CD4-positive, alpha-beta T cell treated with Interferon gamma for 1 hour (primary cell): ENCODE data around the gene BCAS3.

Experiments
- DNase-seq: peaks from one replicate; pipeline ENCODE4 v3.0.0-alpha.2; 2020

Gene BCAS3

GRCh38 chr17:61309362-61310256 is 632.0 kb downstream of the BCAS3 start:
- no peak for DNase-seq

GRCh38 chr17:61310590-61310989 is 632.9 kb downstream of the BCAS3 start:
- no peak for DNase-seq

GRCh38 chr17:61312406-61313295 is 635.0 kb downstream of the BCAS3 start:
- no peak for DNase-seq

- no peak for DNase-seq
Measured at GRCh38 chr17:61313461-61314326, 636.0 kb downstream of the BCAS3 start.

- DNase-seq = no peak
Measured at GRCh38 chr17:61314368-61315078, 636.9 kb downstream of the BCAS3 start.

GRCh38 chr17:61316633-61317032 is 639.0 kb downstream of the BCAS3 start:
- DNase-seq = no peak

- no peak for DNase-seq
Measured at GRCh38 chr17:61317779-61318178, 640.1 kb downstream of the BCAS3 start.

- no peak for DNase-seq
Measured at GRCh38 chr17:61318684-61319098, 641.0 kb downstream of the BCAS3 start.

- DNase-seq = no peak
Measured at GRCh38 chr17:61321344-61321743, 643.7 kb downstream of the BCAS3 start.

- no peak for DNase-seq
Measured at GRCh38 chr17:61322325-61323002, 644.8 kb downstream of the BCAS3 start.

- no peak for DNase-seq
Measured at GRCh38 chr17:61323003-61323908, 645.6 kb downstream of the BCAS3 start.

GRCh38 chr17:61323909-61324868 is 646.5 kb downstream of the BCAS3 start:
- no peak for DNase-seq

- no peak for DNase-seq
Measured at GRCh38 chr17:61324950-61325349, 647.3 kb downstream of the BCAS3 start.

- no peak for DNase-seq
Measured at GRCh38 chr17:61325382-61326073, 647.9 kb downstream of the BCAS3 start.

GRCh38 chr17:61326330-61326729 is 648.7 kb downstream of the BCAS3 start:
- no peak for DNase-seq

- DNase-seq = no peak
Measured at GRCh38 chr17:61328351-61328750, 650.7 kb downstream of the BCAS3 start.

GRCh38 chr17:61330174-61331150 is 652.8 kb downstream of the BCAS3 start:
- no peak for DNase-seq
